Ascending aorta (tissue), 2 donors: Measurements from ENCODE around the gene CACTIN. TPM values are rescaled to one million over a fixed set of nuclear protein-coding genes. Genes with fewer than 3 reads are reported as not detected.
"Not testable (repeated sequence)": the region's sequence is repeated elsewhere in the genome, so short reads cannot be mapped to it uniquely, and the experiment has no call there.

Source experiments
- DNase-seq, 2 donors: peaks; one replicate each; pipeline ENCODE4 v3.0.0-alpha.2; 2019; ENCODE audit warnings: low spot score in 2 of 2
- H3K27ac ChIP-seq, 2 donors: fragments of 200-600 bp; sonication (generic); one replicate each; pipeline ENCODE4 v1.5.1; 2016 to 2017; ENCODE audit warnings: mild to moderate bottlenecking in 1 of 2
- H3K27me3 ChIP-seq: fragments of 200-600 bp; sonication (generic); one replicate; pipeline ENCODE4 v1.5.1; 2017
- H3K36me3 ChIP-seq, 2 donors: fragments of 200-600 bp; sonication (generic); one replicate each; pipeline ENCODE4 v1.5.1; 2016
- H3K4me1 ChIP-seq, 2 donors: fragments of 200-600 bp; sonication (generic); one replicate each; pipeline ENCODE4 v1.5.1; 2016 to 2017; ENCODE audit warnings: mild to moderate bottlenecking in 1 of 2
- H3K4me3 ChIP-seq, 2 donors: fragments of 200-600 bp; sonication (generic); one replicate each; pipeline ENCODE4 v1.5.1; 2016 to 2017; ENCODE audit warnings: mild to moderate bottlenecking in 1 of 2
- H3K9me3 ChIP-seq, 2 donors: fragments of 200-600 bp; sonication (generic); one replicate each; pipeline ENCODE4 v1.5.1; 2016
- intact Hi-C: fragments of 100-400 bp; cut with DNase I; formaldehyde crosslinking; loops from one replicate; pipeline ENCODE4 v1.15.1; 2023
- total RNA-seq: library from RNA; depleted of rRNA; stranded (reverse); fragments of >200 nt; gene quantifications from one replicate; pipeline ENCODE4 v1.1.0, GENCODE V29; 2016
- TF ChIP-seq, protein P1 (sequence below), 3 experiments: fragments of 200-600 bp in 2 of 3; fragments of 450-650 bp in 1 of 3; sonication (generic) in 2 of 3; IDR thresholded peaks; one replicate each; pipeline ENCODE4 v1.5.1; 2016 to 2019; ENCODE audit warnings: antibody characterized with exemption in 3 of 3, mild to moderate bottlenecking in 1 of 3, moderate library complexity in 1 of 3

CACTIN gene
- total RNA-seq, 1 donor from 2014 or later, result 57.6 TPM

DNA sequence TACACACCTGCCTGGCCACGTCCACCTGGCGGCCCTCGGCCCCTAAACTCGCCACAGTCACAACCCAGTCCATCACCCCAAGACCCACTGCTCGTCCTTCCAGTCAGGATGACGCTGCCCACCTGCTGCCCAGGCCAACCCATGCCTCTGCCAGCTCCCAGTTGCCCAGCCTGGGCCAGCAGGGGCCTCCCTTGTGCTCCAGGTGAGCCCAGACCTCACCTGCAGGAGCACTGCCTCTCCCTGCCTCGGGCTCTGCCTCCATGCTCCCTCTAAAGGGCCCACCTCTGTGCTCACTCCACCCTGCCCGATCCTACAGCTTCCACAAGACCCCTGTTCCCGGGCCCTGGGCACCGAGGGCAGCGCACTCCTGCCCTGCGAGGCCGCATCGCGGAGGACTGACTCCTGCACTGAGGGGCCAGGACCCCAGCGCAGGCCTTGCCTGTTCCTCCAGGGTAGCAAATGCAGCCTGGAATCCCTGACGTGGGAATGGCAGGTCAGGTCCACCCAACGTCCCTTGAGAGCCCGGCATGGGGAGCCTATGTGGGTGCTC lies 8.0 kb upstream of the CACTIN start:
- Histone ChIP-seq H3K4me1 (no peaks in the 10 kb centered on the region), H3K36me3 (peaks cover 51 to 65% of the 10 kb centered on the region in 2 donors), H3K4me3 (no peak overlapping the region), H3K27ac (no peak overlapping the region), H3K27me3 (no peaks in the 10 kb centered on the region), H3K9me3 (no peaks in the 10 kb centered on the region)
- no peak for DNase-seq
- TF ChIP-seq, protein P1, sequence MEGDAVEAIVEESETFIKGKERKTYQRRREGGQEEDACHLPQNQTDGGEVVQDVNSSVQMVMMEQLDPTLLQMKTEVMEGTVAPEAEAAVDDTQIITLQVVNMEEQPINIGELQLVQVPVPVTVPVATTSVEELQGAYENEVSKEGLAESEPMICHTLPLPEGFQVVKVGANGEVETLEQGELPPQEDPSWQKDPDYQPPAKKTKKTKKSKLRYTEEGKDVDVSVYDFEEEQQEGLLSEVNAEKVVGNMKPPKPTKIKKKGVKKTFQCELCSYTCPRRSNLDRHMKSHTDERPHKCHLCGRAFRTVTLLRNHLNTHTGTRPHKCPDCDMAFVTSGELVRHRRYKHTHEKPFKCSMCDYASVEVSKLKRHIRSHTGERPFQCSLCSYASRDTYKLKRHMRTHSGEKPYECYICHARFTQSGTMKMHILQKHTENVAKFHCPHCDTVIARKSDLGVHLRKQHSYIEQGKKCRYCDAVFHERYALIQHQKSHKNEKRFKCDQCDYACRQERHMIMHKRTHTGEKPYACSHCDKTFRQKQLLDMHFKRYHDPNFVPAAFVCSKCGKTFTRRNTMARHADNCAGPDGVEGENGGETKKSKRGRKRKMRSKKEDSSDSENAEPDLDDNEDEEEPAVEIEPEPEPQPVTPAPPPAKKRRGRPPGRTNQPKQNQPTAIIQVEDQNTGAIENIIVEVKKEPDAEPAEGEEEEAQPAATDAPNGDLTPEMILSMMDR (IDR thresholded peaks at IDR 0.05), result no peak
- intact Hi-C loops, result no loop called here

DNA sequence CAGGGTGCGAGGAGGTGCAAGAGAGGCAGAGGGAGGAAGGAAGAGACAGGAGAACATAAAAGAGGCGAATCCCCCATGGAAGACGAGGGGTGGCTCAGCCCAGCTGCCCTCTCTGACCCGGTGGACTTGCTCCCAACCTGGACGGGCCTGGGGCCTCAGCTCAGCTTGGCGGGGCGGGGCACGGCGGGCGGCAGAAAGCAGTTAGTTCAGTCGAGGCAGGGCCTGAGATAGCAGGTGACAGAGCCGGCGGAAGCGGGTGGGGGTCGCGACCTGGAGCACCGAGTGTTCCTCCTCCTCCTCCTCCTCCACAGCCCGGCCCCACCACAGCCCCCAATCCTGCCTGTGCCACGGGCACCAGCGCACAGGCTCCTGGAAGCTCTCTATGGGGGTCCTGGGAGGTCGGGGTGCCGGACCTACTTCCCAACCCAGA lies 7.0 kb upstream of the CACTIN start:
- intact Hi-C loops, result no loop called here
- Histone ChIP-seq H3K27me3 (no peaks in the 10 kb centered on the region), H3K27ac (no peak overlapping the region), H3K36me3 (peaks cover 41 to 55% of the 10 kb centered on the region in 2 donors), H3K4me1 (no peaks in the 10 kb centered on the region), H3K9me3 (no peaks in the 10 kb centered on the region), H3K4me3 (no peak overlapping the region)
- no peak for DNase-seq
- TF ChIP-seq, protein P1 (IDR thresholded peaks at IDR 0.05), result no peak

GRCh38 chr19:3632739-3633558 lies 6.4 kb upstream of the CACTIN start:
- H3K4me1 ChIP-seq, result no peaks in the 10 kb centered on the region
- DNase-seq, result no peak
- no peak overlapping the region for H3K27ac ChIP-seq
- TF ChIP-seq, protein P1 (IDR thresholded peaks at IDR 0.05), result no peak
- no peak overlapping the region for H3K4me3 ChIP-seq
- peaks cover 35 to 49% of the 10 kb centered on the region in 2 donors for H3K36me3 ChIP-seq
- no peaks in the 10 kb centered on the region for H3K27me3 ChIP-seq
- no peaks in the 10 kb centered on the region for H3K9me3 ChIP-seq
- intact Hi-C loops, result no loop called here

GRCh38 chr19:3632098-3632497 lies 5.5 kb upstream of the CACTIN start:
- peaks cover 0 to 2% of the 10 kb centered on the region in 2 donors for H3K4me1 ChIP-seq
- H3K4me3 ChIP-seq, result no peak overlapping the region
- H3K27me3 ChIP-seq, result no peaks in the 10 kb centered on the region
- no peak for DNase-seq
- intact Hi-C loops, result no loop called here
- H3K27ac ChIP-seq, result no peak overlapping the region
- peaks cover 26 to 40% of the 10 kb centered on the region in 2 donors for H3K36me3 ChIP-seq
- no peaks in the 10 kb centered on the region for H3K9me3 ChIP-seq
- TF ChIP-seq, protein P1 (IDR thresholded peaks at IDR 0.05), result no peak

GRCh38 chr19:3631053-3631861 lies 4.7 kb upstream of the CACTIN start:
- Histone ChIP-seq H3K9me3 (no peaks in the 10 kb centered on the region), H3K4me1 (peaks cover 0 to 2% of the 10 kb centered on the region in 2 donors), H3K27ac (no peak overlapping the region), H3K36me3 (peaks cover 26 to 32% of the 10 kb centered on the region in 2 donors), H3K27me3 (no peaks in the 10 kb centered on the region), H3K4me3 (no peak overlapping the region)
- DNase-seq, result no peak
- intact Hi-C loops, result no loop called here
- TF ChIP-seq, protein P1 (IDR thresholded peaks at IDR 0.05), result no peak

- DNase-seq, H3K27me3 ChIP-seq, H3K4me3 ChIP-seq, H3K9me3 ChIP-seq, H3K27ac ChIP-seq, intact Hi-C loops: not testable (repeated sequence)
- Histone ChIP-seq H3K4me1 (peaks cover 10 to 15% of the 10 kb centered on the region in 2 donors), H3K36me3 (peaks cover 23 to 25% of the 10 kb centered on the region in 2 donors)
Observed at GRCh38 chr19:3628766-3629165, 2.2 kb upstream of the CACTIN start.
